NCI-H128 (cell line): Measurements from ENCODE around the gene TMOD2.

Source experiments
- DNase-seq: peaks from one replicate; lab custom pipeline; 2025; ENCODE audit not compliant: unreplicated experiment; lab: John Stamatoyannopoulos, UW

The TMOD2 gene

GRCh38 chr15:51735228-51736010 lies 16.0 kb upstream of the TMOD2 start:
- no peak for DNase-seq

DNA sequence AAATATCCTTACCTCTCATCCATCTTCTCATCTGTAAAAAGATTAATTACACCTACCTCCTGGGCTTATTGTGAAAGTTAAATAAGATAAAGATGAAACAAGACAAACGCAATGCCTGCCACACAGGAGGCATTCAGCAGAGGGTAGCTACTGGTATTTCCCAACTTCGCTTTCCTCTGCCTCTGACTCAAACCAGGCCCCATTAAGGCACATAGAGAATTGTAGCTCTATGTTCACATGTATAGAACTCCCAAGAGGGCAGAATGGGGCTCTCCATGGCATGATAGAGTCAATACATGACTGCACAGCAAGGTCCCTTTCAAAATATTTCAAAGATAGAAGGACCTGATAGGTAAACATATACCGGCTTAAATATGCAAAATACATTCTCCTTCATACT lies 15.3 kb upstream of the TMOD2 start:
- DNase-seq: no peak

GRCh38 chr15:51736751-51737521 lies 14.5 kb upstream of the TMOD2 start:
- no peak for DNase-seq

- DNase-seq: no peak
Measured at GRCh38 chr15:51737522-51738305, 13.7 kb upstream of the TMOD2 start, which contains the start of gene LYSMD2. Gene LYSMD2, minus strand, starts transcription at chr15:51737655. Its CDS starts 33 bp downstream, at chr15:51737622.

DNA sequence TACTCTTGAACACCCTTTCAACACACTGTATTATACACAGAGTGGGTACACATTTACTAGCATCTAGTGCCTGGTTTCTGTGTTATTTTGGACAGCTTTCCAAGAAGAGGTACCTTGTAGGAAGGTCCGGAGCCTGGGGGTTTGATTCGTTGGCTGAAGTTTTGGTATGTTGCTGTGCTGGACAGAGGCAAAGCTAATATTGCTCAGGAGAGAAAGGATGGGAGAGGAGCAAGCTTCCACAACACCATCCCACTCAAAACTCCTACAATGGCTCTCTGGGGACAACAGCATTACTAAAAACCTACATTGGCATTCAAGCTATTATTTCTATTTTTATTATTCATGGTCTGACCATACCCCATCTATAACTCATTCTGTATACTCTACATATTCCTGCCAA lies 12.8 kb upstream of the TMOD2 start:
- DNase-seq: no peak

GRCh38 chr15:51739061-51739712 lies 12.2 kb upstream of the TMOD2 start:
- no peak for DNase-seq

GRCh38 chr15:51749307-51749706 lies 2.1 kb upstream of the TMOD2 start:
- no peak for DNase-seq

GRCh38 chr15:51750186-51750585 lies 1.2 kb upstream of the TMOD2 start:
- DNase-seq: no peak

DNA sequence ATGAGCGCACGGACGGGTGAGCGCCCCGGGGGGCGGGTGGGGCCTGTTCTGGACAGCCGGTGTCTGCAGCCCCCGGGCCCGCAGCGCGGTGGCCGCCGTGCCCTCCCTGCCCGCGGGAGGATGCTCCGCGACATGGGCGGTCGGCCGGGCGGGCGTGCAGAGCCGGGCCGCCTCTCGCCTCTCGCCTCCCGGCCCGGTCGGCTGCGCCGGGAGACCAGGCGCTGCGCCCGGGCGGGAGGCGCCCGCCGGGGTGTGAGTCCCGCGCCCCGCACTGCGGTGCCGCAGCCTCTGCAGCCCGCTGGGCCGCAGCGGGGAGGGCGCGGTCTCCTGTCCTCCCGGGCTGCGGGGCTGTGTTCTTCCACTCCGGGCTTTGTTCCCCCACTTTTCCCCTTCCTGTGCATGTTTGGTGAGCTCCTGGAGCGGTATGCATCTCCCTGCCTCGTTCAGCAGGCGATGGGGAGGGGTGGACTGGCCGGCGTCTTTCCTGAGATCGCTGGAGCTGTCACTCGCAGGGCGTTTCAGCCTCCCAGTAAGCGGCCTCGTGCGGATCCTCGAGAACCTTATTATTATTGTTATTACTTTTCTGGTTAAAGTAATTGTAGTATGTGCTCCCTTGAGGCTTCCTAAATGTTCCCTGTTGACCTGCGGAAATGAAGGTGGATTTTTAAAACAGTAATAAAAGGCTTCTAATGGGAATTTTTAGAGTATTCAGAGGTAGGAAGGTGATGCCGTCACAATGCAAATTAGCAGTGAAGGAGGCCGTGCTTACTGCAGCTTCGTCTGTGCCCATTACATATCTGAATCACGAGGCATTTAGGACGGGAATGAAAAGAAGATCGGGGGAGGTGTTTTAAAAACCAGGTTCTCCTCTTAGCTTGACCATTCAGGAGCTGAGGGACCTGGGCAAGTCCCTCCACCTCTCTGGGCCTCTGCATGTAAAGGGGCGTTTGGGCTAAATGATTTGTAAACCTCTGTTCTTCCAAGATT lies 593 bp downstream of the TMOD2 start:
- DNase-seq: no peak

GRCh38 chr15:51752888-51753287 lies 1.5 kb downstream of the TMOD2 start:
- DNase-seq: no peak

- DNase-seq: no peak
Measured at GRCh38 chr15:51754267-51754666, 2.9 kb downstream of the TMOD2 start.

GRCh38 chr15:51755790-51756189 lies 4.4 kb downstream of the TMOD2 start:
- DNase-seq: no peak

DNA sequence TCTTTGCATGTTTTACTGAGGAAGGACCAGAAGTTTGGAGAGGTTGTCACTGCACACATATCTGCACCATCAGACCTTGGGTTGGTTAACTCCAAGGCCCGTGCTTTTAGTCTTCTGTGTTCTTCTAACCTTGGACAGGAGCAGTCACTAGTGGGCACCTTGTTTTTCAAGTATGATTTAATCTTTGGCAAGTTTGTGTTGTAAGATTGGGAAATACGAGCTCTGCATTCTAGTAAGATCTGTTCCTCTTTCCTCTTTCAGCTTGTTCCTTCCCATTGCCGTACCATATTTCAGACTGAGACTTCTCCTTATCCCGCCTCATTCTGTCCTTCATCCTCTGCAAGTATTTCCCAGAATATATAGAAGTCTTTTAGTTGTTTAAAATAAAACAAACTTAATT lies 5.1 kb downstream of the TMOD2 start:
- no peak for DNase-seq

DNA sequence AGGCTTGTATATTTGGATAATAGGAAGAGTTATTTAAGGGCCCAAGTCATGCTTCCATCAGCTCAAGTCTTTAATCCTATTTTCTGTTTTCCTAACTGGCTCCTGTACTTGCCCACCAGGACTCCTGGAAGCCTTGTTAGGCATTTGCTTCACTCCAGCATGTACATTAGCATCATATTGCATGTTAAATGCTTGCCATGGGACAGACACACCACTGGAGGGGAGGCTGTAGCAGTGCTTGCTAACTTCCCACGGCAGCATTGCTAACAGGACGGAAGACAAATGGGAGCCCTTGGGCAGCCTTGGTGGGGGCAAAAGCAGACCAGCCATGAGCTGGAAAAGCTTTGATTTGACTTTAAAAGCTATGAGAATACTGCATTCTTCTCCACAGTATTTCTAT lies 6.1 kb downstream of the TMOD2 start:
- no peak for DNase-seq

DNA sequence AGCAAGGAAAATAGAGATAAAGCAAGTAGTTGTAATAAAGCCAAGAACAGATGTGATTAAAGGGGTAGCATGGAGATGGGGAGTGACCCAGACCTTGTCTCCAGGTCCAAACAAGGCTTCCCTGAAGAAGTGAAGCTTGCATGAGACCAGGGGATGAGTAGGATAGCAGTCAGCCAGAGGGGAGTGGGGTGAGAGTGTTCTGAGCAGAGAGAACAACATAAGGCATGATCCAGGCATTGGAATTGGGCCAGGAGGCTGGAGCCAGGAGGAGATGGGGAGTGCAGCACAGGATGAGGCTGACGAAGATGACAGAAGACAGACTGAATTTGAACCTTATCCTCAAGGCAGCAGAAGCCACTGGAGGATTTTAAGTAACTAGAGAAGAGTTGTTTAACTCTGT lies 7.2 kb downstream of the TMOD2 start:
- DNase-seq: no peak

DNA sequence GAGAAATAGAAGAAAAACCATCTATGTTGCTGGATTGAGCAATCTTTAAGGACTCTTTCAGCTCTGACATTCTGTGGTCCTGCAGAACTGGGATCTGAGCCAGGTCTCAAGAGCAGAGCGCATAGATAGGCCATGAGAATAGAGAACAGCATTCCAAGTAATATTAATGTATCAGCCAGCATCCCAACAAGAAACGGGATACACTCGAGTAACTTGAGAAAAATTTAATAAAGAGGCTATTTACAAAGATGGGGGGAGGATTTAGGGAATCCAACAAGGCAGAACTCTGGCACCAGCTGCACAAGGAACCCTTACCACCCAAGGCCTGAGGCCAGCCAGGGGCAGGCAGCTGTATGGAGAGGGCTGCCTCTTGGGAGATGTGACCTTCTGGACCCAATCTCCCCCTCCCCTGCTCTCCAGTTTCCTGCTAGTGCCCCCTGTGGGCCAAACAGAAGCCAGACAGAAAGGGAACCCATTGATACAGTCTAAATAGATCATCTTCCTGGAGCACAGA lies 8.2 kb downstream of the TMOD2 start:
- DNase-seq: no peak

DNA sequence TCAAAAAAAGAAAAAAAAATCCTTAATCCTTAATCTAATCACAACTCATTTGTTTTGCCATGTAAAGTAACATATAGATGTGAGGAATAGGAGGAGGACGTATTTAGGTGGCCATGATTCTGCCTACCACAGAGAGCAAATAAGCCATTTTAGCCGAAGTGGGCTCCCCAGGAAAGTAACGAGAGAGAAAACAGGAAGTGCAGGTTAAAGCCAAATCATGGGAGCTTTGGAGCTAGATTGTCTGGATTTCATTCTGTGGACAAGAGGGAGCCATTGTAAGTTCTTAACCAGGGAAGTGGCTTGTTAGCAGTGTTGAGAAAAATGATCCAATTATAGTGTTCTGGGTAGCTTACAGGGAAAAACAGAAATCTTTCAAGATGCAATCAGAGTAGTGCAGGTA lies 9.4 kb downstream of the TMOD2 start:
- no peak for DNase-seq

DNA sequence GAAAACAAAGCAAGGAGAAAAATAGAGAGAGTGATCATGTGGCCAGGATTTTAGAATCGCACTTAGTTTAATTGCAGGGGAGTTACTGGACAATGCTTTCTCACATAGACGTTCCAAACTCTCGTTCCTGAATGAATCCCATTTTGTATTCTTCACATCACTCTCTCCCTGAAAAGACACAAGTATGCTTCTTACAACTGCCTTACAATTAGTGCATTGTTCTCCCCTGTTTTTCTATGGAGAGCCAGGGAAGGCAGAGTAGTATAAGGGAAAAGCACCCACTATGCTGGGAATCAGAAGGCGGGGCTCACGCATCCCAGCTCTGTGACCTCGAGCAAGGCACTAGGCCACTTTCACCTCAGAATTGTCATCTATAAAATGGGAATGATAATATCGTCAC lies 14.4 kb downstream of the TMOD2 start:
- DNase-seq: no peak

- no peak for DNase-seq
Measured at GRCh38 chr15:51766341-51766740, 14.9 kb downstream of the TMOD2 start.

DNA sequence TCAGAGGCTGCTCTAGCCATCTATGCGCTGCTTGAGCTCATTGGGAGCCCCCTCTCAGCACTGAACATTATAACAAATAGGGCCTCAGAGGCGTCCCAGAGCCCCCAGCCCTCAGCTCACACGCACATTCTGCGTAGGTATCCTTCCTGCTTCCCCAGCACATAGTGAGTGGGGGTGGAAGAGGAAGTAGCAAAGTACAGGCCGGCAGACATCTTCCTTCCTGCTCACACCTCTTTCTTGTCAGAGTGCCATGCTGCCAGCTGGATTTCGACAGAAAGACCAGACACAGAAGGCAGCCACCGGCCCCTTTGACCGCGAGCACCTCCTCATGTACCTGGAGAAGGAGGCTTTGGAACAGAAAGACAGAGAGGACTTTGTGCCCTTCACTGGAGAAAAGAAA lies 16.6 kb downstream of the TMOD2 start:
- no peak for DNase-seq
